Kidney glomerular epithelial cell (primary cell): ENCODE measurements around the gene PRDM16.
A peak's percentile ranks its signal among the peaks of the same experiment; 100 is the strongest.

Experiments used
- DNase-seq: peaks from one replicate; lab custom pipeline; 2025; lab: John Stamatoyannopoulos, UW

PRDM16 gene

DNA sequence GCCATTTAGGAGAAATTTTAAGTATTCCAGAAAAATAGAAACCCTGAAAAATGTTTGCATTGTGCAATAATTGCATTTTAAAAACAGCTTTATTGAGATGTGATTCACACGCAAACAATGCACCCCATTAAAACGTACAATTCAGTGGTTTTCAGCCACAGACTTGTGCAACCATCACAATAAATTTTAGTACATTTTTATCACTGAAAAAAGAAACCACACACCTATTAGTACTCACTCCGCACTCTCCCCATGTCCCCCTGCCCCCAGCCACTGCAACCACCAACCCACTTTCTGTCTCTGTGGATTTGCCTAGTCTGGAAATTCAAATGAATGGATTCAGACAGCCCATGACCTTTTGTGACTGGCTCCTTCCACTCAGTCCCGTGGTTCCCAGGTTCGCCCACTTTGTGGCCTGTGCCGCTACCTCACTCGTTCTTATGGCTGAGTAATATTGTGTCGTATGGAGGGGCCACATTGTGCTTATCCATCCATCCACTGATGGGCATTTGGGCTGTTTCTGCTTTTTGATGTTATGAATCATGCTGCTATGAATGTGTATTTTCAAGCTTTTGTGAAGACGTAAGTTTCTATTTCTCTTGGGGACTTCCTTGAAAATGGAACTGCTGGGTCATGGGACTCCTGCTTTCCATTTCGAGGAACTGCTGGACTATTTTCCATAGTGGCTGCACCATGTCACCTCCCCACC is 237.7 kb downstream of the PRDM16 start:
- DNase-seq = no peak

- DNase-seq = no peak
Measured at GRCh38 chr1:3307359-3307758, 238.4 kb downstream of the PRDM16 start.

- no peak for DNase-seq
Measured at GRCh38 chr1:3308053-3308452, 239.1 kb downstream of the PRDM16 start.

GRCh38 chr1:3310718-3311400 is 241.9 kb downstream of the PRDM16 start:
- DNase-seq = no peak

GRCh38 chr1:3311711-3312110 is 242.7 kb downstream of the PRDM16 start:
- DNase-seq = no peak

- DNase-seq = no peak
Measured at GRCh38 chr1:3312310-3312897, 243.4 kb downstream of the PRDM16 start.

- peak; percentile 96 for DNase-seq
Measured at GRCh38 chr1:3312898-3313575, 244.0 kb downstream of the PRDM16 start.

DNA sequence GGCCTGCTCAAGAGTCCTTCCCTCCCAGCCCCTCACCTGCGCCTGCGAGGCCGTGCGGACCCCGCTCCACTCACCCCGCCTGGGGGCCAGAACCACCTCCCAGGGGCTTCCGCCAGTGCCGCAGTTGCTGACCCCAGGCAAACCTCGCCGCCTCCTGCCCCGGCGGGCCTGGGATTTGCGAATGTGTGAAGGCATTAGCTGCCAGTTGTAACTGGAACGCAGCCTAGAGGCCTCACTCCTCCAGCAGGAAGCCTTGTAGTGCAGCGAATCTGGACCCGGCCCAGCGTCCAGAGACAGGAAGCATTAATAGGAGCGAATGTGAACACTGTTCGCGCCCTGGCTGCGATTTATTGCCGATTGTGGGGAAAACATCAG is 244.6 kb downstream of the PRDM16 start:
- DNase-seq = peak; percentile 21

DNA sequence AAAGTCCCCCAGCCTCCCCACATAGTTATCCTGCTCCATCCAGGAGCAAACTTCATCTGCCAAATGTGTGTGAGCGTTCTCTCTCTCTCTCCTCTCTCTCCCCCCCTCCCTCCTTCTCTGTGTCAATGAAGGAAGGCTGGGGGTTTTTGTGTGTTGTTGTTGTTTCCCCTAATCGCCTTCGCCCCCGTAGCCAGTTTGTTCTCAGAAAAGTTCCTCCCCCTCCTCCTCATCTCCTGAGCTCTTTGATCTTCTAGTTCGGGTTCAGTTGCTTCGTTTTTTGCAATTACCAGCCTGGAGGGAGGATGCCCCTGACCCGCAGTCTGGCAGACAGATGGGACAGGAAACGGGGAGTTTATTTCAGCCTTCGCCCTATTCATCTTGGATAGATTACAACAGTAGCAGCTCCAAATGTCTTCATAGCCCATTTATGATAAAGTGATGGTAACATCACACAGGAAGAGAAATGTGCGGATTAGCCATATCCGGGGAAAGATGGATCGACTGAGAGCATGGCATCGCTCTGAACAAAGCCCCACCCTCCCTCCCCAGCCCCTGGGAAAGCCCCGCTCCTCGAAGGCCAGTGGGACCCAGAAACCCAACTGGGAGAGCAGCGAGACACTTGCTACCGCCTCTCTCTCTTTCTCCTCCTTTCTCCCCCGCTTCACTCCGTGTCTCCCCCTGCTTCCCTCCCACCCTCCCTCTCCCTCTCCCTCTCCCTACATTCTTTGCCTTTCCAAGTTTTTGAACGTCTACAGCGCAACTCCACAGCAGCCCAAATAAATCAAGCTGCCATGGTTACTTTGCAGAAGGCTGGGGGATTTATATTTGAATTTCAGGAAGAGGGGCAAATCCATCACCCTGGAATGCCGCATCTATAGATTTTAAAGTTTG is 245.7 kb downstream of the PRDM16 start:
- DNase-seq = no peak

GRCh38 chr1:3315399-3316339 is 246.7 kb downstream of the PRDM16 start:
- DNase-seq = no peak

GRCh38 chr1:3316340-3316943 is 247.4 kb downstream of the PRDM16 start:
- no peak for DNase-seq

- no peak for DNase-seq
Measured at GRCh38 chr1:3317456-3317855, 248.5 kb downstream of the PRDM16 start.

DNA sequence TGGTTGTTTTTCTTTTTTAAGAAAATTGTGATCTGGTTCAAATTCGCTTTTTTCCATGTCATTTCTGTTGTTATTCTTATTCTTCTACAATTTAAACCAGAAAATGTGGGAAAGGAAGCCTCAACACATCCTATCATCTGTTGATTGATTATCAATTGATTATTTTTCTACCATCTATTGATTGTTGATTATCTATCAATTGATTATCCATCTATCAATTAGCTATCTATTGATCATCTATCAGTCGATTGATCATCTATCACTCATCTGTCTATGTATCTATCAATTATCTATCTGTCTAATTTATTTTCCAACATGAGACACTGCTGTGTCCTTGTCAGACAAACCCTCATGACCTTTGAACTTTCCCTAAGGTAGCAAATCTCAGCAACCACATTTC is 249.3 kb downstream of the PRDM16 start:
- DNase-seq = no peak

GRCh38 chr1:3319874-3320245 is 250.9 kb downstream of the PRDM16 start:
- DNase-seq = peak; percentile 30

DNA sequence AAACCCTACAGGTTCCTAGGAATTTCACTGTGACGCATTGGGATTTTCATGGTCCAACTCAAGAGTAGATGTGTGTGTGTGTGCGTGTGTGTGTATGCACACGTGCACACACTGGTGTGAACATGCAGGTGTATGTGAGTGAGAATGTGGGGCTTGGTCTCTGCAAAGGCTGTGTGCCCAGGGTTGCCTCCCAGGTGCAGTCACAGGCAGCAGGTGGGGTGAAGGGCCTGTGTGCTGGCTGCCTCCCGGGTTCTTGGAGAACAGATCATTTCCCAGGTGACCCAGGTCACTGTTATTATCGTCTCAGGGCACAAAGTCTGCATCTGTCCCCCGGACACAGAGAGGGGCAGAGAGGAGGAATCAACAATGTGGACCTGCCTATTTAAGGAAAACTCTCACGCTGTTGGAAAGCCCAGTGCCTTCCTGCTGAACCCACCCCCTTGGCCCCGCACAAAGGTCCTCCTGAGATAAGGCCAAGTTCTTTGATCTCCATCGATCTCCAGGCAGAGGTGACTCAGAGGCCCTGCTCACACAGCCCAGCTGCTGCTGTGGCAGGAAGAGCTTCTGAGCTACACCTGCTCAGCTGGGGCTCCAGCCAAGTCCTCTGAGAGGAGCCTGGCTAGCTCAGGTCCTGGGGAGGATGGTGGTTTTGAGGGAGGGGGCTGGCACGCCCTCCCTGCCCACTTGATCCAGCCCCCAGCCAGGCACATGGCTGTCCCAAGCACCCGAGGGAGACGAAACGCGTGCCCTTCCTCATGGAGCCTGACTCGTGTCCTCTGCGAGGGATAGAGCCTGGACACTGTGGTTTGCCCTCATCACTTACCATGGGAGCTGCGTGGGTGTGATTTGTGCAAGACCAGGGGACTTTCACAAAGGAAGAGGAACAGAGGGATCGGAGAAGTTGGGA is 251.5 kb downstream of the PRDM16 start:
- DNase-seq = no peak

DNA sequence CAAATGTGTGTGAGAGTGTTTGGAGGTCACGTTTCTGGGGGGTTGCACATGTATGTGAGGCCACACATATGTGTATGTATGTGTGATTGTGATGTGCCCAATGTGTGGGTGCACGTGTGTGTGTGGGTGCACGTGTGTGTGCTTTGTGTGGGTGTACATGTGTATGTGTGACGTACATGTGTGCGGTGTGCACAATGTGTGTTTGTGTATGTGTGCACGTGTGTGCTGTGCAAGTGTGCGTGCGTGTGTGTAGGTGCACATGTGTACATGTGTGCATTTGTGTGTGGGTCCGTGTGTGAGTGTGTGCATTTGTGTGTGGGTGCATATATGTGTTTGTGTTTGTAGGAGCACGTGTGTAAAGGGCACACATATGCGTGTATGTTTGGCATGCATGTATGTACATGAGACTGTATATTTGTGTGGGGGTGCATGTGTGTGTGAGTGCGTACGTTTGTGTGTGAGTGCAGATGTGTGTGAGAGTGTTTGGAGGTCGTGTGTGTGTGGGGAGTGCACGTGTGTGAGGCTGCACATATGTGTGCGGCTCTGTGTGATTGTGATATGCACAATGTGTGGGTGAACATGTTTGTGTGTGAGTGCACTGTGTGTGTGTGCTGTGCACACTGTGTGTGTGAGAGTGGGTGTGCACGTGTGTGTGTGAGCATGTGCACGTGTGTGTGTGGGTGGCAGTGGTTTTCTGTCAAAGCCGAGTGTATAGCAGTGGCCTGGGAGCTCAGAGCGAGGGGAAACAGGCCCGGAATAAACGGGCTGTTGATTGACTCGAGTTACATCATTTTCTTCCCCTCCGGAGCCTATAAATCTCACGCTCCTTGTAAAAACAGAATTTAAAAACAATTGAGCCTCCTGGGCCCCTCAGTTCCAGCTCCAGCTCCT is 252.8 kb downstream of the PRDM16 start:
- DNase-seq = no peak

DNA sequence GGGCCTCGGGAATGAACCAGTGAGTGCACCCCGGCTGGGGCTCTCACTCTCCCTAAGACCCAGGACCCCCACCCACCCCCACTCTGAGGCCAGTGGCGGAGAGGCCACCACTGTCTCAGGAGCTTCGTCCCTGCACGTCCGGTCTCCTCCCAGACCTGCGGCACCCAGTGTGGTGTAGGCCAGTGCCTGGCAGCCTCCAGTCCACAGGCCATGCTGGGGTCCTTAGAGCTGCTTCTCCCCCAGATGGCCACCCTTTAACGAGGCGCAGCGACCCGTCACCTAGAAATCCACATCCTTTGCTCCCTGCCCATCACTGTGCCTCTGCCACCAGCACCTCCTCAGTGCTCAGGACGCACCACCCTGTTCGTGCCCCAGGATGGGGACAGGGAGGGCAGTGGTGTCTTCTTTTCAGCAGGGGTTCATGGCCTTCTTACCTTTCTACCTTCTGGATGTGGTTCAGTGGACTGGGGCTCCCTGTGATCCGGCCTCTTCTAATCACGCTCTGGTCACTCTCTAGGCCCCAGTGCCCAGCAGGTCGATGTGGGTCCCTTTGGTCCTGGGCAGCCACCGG is 253.5 kb downstream of the PRDM16 start:
- DNase-seq = no peak
